NOMO-1 treated with dmso at 0.1 percent for 144 hours (cell line): ENCODE results near the gene METTL8.
"Not testable (repeated sequence)": the region's sequence is repeated elsewhere in the genome, so short reads cannot be mapped to it uniquely, and the experiment has no call there.

Experiments
- DNase-seq: peaks from one replicate; lab custom pipeline; 2025; ENCODE audit not compliant: unreplicated experiment; lab: John Stamatoyannopoulos, UW

Gene METTL8

DNA sequence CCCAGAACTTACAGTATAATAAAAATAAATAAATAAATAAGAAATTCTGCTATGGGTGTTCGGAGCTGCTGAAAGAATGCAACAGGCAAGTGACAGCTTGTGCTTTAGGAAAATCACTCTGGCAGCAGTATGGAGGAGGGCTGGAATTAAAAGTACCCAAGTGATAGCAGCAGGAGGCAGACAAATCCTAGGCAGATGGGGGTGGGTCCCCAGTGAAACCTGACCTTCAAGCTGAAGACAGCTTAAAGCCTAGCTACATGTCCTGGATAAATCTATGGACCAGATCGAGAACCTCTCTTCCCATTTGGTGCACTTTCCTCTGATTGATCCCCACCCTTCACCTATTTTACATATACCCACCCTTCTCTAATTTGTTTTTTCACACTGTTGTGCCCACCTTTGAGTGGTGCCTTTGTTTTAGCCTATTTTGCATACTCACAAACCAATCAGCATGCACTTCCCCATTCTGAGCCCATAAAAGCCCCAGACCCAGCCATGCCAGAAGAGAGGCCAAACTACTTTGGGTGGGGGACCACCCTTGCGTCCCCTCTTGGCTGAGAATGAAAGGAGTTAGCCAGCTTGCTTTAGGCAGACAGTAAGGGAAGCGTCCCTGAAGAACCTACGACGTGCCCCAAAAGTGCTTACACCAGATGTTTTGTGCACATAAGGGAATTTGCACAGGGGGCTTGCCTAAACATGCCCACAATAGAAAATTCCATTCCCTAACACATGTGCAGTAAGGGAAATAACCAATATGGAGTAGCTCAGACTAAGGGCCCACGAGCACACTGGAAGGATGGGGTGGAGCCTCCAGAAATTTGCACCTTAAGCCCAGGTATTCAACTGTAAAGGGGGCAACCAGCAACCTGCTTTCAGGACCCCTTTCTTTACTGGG lies 3.0 kb downstream of the METTL8 start:
- DNase-seq, result no peak

DNA sequence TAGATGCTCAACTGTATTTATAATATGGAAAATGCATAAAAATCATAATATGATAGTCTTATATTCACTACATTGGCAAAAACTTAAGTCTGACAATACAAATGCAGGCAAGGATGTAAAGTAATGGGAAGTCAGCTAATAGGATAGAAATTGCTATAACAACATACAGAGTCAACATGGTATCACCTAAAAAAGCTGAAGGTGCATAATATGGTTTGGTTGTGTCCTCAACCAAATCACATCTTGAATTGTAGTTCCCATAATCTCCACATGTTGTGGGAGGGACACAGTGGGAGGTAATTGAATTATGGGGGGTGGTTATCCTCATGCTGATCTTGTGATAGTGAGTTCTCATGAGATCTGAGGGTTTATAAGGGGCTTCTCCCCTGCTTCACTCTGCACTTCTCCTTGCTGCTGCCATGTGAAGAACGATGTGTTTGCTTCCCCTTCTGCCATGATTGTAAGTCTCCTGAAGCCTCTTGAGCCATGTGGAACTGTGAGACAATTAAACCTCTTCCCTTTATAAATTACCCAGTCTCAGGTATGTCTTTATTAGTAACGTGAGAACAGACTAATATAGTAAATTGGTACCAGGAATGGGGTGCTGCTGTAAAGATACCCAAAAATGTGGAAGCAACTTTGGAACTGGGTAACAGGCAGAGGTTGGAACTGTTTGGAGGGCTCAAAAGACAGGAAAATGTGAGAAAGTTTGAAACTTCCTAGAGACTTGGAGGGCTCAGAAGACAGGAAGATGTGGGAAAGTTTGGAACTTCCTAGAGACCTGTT lies 10.9 kb downstream of the METTL8 start:
- not testable (repeated sequence) for DNase-seq

DNA sequence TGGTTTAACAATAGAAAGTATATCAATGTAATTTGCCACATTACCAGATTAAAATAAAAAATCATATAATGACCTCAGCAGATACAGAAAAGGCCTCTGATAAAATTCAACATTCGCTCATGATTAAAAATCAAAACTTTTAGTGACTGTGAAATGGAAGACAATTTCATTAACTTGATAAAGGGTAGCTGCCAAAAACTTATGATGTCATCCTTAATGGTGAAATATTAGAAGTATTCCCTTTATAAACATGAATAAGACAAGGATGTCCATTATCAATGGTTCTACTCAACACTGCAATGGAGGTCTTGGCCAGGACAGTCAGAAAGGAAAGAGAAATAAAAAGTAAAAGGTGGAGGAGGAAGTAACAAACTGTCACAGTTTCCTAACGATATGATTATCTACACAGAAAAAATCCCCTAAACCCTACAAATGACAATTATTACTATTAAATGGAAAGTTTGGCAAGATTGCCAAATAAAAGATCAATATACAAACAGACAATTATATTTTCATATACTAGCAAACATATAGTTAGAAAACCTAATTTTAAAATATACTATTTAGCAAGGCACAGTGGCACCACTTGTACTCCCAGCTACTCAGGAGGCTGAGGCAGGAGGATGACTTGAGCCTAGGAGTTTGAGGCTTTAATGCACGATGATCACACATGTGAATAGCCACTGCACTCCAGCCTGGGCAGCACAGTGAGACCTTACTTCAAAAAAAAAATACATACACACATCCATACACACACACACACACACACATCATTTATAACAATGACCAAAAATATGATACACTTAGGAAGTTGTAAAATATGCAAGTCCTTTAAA lies 12.8 kb downstream of the METTL8 start:
- no peak for DNase-seq

DNA sequence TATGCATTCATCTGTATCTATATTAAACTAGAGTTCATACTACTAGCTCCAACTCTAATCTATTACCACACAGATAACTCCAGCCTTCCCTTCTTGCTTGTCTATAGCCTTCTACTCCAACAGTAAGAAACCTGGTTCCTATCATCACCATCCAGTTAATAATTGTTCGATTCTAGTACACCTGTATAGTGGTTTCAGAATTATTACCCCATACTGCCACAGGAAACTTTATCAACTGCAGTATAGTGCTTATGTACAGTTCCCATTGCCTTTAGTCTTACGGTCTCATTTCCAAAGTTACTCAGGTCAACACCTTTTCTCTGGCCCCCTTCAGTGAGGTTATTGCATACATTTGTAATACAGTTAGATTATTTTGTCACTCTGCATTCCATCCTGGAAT lies 14.5 kb downstream of the METTL8 start:
- DNase-seq, result no peak

DNA sequence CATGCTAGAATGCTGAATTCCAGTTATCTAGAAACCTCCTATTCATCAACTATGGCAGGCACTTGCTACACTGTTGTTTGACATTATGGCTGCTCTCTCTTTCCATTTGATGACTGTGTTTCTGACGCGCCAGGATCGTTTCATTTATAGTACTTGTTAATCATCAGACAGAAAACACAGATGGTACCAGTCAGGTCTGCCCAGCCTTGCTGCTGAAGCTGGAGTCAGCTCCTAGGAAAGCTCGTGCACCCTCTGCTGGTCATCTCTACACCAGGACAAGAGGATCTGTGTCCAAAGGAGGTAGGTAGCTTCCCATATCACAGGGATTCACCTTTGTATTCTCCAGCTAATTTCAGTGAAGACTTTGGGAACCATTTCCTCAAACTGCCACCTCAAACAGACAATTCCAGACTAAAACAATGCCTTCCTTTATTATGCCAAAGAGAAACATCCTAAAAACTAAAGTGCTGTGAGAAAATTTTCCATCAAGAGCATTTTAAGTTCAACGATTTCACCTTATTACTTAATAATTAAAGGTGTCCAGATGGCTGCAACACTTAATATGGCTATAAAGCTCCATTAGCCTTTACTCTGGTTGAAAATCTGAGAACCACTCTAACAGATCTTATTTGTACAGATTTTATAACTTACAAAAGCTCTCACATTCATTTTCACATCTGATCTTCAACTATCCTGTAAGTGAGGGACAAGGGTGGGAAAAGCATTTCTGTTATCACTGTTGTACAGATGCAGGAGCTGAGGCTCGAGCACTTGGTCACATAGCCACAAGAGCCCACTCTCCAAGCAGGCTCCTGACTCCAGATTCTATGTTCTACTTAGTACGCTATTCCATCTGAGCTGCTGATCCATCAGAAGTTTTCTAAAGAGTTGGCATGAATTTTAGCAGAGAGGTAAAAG lies 17.5 kb downstream of the METTL8 start:
- peak; percentile 20 for DNase-seq

DNA sequence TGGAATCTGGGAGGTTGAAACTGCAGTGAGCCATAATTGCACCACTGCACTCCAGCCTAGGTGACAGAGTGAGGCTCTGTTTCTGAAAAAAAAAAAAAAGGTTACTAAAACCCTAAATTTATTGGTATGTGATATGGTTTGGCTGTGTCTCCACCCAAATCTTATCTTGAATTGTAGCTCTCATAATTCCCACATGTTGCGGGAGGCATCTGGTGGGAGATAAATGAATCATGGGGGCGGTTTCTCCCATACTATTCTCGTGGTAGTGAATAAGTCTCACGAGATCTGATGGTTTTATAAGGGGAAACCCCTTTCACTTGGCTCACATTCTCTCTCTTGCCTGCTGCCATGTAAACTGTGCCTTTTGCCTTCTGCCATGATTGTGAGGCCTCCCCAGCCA lies 19.1 kb downstream of the METTL8 start:
- not testable (repeated sequence) for DNase-seq

DNA sequence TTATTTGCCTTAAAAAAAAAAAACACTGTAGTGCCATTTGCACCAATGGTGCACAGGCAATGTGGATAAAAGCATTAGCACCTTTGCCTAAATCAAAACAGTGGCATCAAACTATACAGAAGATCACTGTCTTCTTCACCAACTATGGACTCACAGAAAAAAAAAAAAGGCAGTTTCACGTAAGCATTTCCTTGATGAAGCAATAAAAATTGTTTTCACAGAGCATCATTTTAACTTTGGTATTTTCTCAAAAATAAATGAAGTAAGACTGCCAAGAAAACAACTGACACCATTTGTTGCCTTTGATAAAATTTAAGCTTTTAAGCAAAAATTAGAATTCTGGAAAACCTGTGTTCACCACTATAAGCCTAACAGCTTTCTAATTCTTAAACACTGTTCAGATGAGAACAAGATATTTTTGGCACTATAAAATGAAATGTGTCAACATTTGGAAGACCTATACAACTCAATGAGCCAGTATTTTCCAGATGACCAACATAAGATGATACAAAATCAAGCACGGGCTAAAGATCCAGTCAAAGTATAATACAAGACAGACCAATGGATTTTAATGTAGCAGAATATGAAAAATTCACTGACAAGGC lies 21.1 kb downstream of the METTL8 start:
- no peak for DNase-seq

DNA sequence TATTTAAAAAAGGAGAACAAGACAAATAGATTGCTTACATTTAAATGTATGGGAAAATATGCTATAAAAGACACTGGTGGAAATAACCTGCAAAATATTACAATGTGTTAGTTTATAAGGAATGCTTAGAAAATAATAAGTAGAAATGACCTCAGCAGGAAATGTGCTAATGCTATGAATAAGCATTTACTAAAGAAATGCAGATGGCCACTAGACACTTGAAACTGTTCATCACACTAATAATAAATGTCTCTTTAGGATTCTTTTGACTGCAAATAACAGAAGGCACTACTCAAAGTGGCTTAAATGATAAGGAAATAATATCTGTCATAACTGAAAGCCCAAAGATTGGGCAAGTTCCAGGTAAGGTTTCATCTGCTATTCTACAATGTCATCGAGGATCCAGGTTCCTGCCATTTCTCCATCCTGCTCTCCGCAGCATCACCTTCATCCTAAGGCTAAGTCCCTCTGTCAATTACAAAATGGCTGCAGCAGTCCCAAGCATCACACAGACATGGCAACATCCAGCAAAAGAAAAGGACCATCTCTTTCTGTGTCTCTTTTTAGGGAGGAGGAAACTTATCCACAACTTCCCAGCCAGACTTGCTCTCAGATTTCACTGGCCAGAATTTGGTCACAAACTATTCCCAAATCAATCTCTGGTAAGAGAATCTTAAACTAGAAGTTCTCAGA lies 21.9 kb downstream of the METTL8 start:
- no peak for DNase-seq

DNA sequence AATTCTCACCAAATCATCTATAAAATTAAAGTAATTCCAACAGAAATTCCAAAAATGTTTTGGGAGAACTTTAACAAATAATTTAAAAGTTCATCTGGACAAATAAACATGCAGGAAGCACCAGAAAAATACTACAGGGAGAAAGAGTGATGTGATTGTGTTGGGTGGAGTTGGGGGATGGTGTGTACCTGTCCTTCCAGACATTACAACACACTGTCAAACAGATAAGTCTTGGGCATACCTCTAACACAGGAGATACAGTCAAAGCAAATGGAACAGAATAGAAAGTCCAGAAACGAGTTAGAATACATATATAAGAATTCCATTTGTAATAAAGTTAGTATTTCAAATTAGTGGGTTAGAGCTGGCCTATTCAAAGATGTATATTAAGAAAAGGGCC lies 22.6 kb downstream of the METTL8 start:
- no peak for DNase-seq

DNA sequence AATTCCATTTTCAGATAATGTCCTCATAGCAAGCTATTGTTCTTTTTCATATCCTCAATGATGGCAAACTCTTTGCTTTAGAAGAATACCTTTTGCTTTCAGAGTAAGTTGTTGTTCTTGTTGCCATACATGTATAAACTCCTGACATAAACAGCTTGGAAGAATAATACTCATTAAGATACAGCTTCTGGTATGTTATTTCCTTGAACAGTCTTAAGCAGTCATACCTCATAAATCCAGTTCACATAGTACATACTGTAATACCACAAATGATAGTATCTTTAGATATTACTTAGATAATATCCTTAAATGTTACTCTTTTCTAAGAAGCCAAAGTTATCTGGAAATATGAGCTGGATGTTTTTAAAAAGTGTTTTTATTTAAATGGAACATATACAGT lies 23.2 kb downstream of the METTL8 start:
- no peak for DNase-seq

DNA sequence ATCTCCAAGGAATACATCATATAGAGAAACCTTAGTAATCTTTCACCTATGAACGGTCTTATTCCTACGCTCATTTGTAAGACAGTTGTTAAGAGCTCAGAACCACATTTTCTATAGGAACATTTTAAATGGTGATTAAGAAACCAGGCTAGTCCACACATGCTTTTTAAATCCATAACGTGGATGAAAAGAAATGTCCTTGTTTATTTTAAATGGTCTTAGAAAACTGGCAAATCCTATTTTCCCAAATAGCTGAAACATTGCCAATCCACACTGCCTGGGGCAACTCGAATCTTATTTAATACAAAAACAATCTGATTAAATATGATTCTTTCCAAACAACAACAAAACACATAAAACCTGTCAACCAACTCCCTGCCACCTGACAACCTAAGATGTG lies 23.7 kb downstream of the METTL8 start:
- no peak for DNase-seq

DNA sequence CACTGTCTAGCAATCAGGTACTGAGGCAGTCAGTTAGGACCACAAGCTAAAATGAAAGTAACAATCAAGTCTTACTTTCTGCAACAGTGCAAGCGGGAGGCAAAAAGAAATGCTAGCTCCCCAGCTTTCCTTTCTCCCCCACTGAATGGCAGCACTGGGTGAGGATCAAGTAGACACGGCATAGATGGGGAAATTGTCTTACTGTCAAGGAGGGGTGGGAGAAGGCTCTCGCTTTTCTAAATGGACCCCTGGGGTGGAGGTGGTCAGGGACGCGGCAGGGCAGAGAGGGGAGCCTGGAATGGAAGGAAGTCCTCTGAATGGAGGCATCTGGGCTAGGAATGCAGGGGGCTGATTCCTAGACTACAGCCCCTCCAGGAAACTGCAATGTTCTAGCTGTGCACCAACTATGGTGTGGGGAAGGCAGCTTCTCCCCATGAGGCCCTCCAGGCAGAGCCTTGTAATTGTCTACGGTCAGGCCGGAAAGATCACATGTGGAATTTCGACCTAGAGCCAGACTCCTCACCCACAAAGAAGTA lies 24.3 kb downstream of the METTL8 start:
- no peak for DNase-seq

DNA sequence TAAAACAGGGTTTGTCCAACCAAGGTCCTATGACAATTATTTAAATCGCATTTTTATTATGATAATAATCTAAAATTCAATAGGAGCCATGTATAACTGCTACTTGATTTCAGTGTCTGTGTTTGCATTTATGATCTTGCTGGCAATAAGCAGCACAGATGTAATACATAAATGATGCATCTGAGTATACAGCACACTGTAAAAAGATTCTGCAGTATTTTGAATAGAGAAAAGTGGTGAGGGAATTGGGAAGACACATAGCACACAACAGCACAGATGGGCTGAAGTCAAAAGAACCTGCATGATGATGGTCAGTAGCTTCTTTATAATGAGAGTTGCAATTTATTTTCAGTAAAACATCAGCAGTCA lies 26.1 kb downstream of the METTL8 start:
- DNase-seq, result no peak

DNA sequence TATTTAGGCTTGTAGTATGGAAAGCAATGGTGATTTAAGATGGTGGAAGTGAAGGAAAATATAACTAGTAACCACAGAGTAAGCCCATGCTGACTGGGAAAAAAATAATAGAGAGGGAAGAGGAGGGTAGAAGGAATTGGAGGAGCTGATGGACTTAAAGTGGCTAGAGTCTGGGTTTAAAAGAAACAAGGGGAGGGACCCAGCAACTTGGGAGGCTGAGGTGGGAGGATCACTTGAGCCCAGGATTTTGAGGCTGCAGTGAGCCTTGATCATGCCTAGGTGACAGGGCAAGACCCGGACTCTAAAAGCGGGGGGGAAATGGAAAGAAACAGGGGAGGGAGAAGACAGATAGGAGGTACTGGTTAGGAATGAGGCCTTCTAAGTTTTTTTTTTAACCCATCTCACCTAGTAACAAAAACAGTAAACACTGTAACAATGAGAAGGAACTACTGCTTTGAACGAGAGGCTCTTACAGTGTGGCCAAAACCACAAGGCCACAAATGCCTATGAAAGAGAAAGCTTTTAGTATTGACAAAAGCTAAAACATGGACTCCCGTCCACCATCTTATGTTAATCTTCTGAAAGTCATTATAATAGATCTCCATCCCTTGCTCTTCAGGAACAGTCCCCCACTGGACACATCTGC lies 26.6 kb downstream of the METTL8 start:
- no peak for DNase-seq

DNA sequence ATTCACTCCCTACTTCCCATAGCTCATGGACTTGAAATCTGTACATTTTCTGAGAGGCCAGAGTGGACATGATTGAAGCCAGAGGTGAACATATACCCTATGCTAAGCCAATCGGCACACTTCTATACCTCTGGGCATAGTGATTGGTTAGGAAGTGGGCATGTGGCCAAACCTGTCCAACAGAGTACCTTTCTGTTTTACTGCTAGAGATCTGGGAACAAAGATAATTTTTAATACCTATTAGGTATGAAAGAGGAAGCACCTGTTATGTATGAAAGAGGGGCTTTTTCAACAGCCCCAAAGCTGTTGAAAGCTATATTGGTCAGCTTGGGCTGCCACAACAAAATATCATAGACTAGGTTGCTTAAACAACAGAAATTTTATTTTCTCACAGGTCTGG lies 27.7 kb downstream of the METTL8 start:
- no peak for DNase-seq

DNA sequence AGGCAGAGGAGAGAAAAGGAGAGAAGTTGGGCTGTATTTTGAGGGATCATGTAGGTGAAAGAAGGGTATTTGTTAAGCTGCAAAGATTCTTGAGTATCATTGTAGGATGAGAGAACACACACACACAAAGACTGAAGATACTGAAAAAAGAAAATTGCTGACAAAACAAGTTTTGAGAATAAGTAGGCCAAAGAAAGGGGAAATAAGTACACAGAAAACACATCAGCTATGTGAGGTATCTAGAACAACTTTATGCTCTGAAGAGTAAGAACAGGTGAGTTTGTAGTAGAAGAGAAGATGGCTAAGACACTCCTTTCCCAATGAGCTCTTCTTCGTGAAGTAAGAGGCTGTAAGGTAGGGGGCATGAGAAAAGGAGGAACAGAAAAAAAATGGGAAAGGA lies 28.2 kb downstream of the METTL8 start:
- no peak for DNase-seq

DNA sequence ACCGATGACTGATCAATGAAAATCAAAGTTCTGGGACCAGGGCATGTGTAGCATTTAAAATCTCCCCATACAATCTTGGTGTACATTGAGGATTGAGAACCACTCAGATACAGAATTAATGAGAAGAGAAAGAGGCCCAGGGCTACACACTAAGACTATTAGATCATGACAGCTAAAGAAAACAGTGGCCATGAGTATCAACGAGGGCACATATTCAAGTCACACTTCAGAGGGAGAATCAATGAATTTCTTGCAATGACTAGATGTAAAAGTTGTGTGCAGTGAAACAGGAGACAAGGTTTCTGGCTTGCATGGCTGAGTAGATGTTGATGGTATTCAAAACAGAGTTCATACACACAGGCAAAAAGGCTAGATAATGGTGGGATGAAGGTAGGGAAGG lies 29.1 kb downstream of the METTL8 start:
- no peak for DNase-seq

DNA sequence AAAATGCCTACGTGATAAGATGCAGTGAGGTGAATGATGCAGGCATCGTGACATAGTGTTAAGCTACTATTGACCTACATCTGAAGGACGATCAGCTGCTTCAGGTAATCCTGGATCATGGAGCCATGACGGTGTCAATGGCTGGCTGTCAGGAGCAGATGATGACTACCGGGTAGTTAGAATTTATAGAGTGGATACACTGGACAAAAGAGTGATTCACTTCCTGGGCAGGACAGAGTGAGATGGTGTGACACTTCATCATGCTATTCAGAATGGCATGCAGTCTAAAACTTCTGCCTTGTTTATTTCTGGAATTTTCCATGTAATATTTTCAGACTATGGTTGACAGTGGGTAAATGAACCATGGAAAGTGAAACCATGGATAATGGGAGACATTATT lies 29.5 kb downstream of the METTL8 start:
- DNase-seq, result no peak
